Lung microvascular endothelial cell (primary cell): ENCODE results near the gene KRTAP16-1. TPM values are rescaled to one million over a fixed set of nuclear protein-coding genes. Genes with fewer than 3 reads are reported as not detected.
"Not testable (repeated sequence)": the region's sequence is repeated elsewhere in the genome, so short reads cannot be mapped to it uniquely, and the experiment has no call there.

ENCODE experiments used
- DNase-seq, 2 donors: peaks; one replicate each; pipeline versions ENCODE4 v3.0.0 to v3.0.0-alpha.2; 2010; ENCODE audit warnings: low read depth in 2 of 2
- total RNA-seq: library from RNA; depleted of rRNA; stranded (reverse); fragments of >200 nt; gene quantifications from 2 replicates; pipeline ENCODE4 v1.2.1, GENCODE V29; 2014

Gene KRTAP16-1
- not detected in 2 replicates for total RNA-seq

DNA sequence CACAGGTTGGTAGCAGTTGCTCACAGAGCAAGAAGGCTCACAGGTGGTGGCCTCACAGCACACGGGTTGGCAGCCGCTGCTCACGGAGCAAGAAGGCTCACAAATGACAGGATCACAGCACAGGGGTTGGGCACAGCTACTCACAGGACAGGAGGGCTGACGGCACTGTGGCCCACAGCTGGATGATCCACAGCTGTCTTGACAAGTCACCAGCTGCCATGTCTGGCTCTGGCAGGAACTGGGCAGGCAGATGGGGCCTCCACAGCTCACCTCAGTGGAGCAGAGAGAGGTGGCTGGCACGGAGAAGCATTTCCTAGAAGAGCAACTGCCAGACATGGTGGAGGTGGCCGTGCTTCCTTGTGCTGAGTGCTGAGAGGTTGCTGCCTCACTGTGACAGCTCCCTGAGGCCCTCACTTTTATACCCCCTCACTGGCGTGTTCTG is at the start of gene KRTAP16-1:
TSS of gene KRTAP16-1 (minus strand) at position 392 of the 442 bp plus-strand sequence. CDS start at position 336, 56 bp downstream.
- DNase-seq, result no peak

- DNase-seq, result no peak
Observed at GRCh38 chr17:41354536-41354935, 45.4 kb upstream of the KRTAP16-1 start.

DNA sequence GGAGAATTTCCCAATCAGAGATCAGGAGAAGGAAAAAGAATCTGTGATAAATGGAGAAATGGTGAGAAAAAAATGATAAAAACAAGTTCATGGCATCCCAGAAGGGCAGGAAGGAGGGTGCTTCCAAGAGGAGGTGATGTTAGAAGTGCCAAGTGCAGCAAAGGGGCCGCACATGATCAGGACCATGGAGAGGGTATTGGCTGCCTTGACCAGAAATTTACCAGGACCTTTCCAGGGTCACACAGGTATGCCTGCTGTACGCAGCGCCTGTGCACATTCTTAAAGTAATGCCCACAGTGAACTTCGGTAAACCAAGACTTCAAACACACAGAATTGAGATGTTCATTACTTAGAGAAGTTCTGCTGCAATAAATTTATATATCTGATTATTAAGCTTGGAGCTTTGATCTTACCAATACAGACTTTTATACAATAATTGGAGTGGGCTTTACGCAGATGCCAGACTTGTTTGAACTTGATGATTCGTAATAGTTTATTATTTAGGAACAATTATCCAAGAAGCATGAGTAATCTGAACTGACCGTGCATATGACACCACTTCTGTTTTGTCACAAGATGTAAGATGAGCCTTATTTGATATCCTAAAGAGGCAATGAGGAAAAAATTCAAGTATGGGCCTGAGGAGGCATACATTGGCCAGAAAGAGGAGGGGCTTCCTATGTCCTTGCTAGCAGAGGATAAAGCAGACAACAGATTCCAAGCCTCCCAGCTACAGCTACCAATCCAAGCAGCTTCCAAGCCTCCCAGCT is 43.7 kb upstream of the KRTAP16-1 start:
- no peak for DNase-seq

- no peak for DNase-seq
Observed at GRCh38 chr17:41351177-41351576, 42.1 kb upstream of the KRTAP16-1 start.

DNA sequence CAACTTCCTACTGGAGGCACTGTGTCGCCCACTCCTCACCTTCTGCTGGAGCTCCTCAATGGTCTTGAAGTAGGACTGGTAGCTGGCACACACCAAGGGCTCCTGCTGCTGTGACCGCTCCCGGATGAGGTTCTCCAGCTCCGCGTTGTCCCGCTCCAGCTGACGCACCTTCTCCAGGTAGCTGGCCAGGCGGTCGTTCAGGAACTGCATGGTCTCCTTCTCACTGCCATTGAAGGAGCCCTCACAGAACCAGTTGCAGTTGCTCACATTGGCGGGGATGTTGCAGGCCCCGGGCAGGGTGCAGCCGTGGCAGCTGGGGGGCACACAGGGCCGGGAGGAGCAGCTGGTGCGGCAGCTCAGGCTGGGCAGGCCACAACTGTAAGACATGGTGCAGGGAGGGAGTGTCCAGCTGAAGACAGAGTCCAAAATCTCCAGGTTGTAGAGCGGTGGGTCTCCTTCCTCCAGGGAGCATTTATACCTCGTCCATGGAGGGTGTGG is 41.3 kb upstream of the KRTAP16-1 start, which contains the start of gene KRT33A:
TSS of gene KRT33A (minus strand) at position 448 of the 498 bp plus-strand sequence. CDS start at position 387, 61 bp downstream.
- not testable (repeated sequence) for DNase-seq

- DNase-seq, result no peak
Observed at GRCh38 chr17:41347869-41348760, 39.0 kb upstream of the KRTAP16-1 start.

GRCh38 chr17:41346421-41346820 is 37.3 kb upstream of the KRTAP16-1 start:
- not testable (repeated sequence) for DNase-seq

DNA sequence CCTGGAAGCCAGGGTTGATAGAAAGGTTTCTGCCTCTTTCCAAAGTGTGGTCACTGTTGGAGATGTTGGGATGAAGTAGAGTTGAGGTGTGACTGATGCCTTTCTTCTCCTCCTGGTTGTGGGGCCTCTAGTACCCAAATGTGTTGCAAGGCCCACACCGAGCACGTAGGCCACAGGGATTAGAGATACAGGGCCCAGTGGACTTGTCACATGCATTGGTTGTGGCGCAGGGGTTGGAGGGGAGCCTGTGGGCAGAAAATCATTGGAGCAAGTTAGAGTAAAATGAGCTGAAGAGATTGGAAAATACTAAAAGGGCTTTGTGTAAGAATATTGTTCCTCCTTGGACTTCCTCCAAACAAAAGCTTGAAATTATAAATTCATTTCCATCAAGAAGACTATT is 36.9 kb upstream of the KRTAP16-1 start:
- DNase-seq, result no peak

DNA sequence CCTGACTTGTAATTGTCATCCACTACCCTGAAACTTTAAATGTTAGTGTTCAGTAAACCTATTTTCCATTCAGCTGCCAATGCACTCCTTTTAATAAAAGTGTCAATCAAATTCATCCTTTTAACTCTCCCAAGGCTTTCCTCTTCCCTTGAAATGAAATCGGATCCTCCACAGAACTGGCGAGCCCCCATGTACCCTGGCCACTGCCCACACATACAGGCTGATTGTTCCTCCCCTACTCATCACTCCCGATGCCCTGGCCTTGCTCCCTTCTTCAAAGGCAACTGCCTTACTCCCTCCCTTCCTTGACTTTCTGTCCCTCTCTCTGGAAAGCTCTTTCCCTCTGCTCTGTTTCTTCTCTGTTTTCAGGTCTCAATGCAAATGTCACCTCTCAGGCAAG is 33.9 kb upstream of the KRTAP16-1 start:
- no peak for DNase-seq

GRCh38 chr17:41340934-41341861 is 32.1 kb upstream of the KRTAP16-1 start:
- no peak for DNase-seq

DNA sequence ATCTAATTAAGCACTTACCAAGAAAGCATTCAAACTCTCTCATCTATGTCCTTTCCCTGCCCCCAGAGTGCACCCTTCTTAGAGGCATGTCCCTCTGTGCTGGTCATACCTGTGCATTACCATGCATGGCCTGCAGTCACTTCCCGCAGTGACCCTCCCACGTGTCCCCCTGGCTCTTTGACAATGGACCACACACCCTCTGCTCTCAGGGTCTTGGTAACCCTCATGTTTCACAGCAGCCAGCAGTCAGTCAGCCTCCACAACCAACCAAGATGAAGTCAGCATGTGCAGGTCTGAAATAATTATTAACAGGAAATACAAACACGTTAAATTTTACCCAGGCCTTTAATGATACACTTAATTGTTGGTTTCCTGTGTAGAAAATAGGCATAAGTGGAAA is 31.4 kb upstream of the KRTAP16-1 start:
- no peak for DNase-seq

DNA sequence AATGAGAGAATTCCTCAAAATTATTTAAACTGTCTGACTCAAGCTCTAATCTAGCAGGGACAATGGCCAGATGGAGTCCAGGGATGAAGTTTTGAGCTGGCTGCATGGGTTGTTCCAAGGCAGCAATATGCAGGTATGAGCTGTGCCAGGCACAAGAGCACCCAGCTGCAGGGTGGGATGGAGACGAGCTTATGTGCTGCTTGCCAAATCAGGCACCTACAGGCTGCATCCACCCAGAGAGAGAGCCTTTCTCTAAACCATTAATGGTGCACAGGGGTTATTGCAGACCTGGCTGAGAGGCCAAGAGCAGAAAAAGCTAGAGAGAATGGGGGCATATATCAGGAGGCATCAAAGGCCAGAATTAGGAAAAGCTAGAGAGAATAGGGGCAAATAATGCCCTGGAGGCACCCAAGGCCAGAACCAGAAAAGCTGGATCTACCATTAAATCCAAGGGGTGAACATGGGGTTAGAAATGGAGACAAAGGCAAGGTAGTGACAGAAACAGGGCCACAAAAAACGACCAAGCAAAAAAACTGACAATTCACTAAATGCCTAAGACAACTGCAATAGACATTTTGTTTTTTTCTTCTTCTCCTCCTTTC is 30.6 kb upstream of the KRTAP16-1 start:
- DNase-seq, result no peak

GRCh38 chr17:41338961-41339485 is 29.9 kb upstream of the KRTAP16-1 start:
- DNase-seq, result no peak

DNA sequence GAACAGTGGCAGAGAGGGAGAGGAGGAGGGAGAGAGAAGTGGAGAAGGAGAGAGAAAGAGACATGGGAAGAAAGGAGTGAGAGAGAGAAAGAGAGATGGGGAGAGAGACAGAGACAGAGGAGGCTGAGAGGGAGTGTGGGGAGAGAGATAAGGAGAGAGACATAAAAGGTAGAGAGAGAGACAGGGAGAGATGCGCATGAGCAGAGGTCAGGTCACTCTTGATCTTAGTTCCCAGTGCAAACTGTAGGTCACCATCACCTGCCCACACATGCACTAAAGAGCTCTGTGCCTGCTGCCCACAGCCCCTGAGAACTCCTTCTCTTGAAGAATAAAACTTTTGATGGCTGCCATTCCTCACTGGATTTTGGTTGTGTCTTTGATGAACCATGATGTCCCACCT is 26.6 kb upstream of the KRTAP16-1 start:
- DNase-seq, result no peak

DNA sequence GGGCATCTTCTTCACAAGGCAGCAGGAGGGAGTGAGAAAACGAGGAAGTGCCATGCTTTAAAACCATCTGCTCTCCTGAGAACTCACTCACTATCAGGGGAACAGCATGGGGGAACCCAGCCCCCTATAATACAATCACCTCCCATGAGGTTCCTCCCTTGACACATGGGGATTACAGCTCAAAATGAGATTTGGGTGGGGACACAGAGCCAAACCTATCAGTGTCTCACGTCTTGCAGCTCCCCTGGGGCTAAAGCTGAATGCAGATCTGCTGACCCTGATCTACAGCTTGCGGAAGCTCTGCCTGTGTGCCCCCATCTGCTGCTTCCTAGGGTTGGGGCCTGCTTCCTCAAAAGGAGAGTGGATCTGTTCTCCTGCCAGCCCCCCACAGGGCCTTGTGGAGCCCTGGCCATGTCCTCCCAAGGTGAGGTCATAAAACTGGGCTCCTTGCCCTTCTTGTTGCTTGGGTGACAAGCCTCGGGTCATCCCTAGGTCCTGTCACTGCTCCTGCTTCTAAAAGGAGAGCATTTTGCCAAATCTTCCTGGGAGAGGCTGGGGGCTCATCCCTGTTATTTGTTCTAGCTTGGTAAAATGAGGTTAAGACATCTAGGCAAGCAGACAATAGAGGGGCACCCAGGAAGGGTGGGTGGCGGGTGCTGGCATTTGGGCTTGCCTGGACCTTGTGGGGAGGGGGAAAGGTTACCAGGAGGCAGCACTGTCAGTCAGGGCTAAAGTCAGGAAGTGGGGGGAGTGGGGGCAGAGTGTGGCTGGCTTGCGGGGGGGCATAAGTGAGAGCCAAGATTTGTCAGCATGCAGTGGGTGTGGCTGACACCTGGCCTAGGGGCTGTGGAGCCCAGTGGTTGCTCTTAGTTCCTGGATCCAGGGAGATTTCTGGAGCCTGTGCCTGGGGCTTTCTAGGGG is 25.5 kb upstream of the KRTAP16-1 start:
- DNase-seq, result no peak

DNA sequence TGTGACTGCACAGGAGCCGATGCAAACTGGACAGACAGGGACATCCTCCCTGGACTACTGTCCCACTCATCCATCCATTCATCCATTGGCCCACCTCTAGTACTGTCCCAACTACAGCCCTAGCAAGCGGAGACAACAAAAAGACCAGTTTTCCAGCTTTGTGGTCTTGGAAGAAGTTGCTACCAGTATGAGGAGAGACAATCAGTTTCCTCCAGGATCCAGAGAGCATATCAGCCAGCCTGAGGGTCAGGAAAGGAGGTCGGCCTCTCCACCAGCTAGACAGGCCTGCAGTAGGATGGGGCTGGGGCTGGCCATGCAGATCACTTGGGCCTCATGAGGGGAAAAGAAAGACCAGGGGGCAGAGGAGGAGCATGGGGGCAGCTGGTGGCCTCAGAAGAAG is 24.7 kb upstream of the KRTAP16-1 start:
- DNase-seq, result no peak

DNA sequence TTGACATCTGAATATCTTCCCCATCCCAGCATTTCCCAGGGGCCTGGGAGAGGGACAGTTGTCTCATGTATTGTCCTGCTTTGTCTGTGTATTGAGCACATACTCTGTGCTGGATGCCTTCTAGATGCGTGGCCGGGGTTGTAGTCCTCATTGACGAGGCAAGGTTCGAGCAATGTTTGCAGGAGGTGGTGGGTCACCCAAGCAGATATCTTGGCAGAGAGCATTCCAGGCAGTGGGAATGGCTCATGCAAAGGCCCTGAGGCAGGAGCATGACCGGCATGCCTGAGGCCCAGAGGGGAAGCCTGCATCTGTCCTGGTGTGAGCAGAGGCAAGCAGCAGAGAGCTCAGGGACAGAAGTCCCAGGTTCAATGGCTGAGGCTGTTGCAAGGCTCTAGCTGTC is 24.0 kb upstream of the KRTAP16-1 start:
- DNase-seq, result no peak

GRCh38 chr17:41332239-41332638 is 23.1 kb upstream of the KRTAP16-1 start:
- DNase-seq, result no peak

DNA sequence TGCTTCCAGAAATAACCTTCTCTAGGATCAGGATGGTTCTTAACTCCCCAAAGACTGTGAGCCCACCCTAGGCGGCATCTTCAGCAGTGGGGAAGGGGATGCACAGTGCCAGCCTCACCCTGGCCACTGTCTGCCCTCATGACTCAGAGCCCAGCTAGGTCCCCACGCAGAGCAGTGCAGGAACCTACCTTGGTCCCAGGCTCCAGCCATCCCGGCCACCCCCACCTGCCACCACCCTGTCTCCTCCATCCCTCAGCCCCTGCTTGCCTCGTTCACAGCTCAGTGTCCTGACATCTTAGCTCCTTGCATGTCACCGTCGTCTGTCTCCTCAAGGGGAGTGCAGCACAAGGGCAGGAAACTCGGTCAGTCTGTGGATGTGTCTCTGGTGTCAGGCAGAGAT is 22.5 kb upstream of the KRTAP16-1 start:
- no peak for DNase-seq
